GM12878 (cell line): ENCODE results near the gene MAPKAPK2. TPM values are rescaled to one million over a fixed set of nuclear protein-coding genes. Genes with fewer than 3 reads are reported as not detected.

Source experiments
- ATAC-seq: fragments of 200-7000 bp; cut with Tn5 transposase; 3 replicates; pipeline ENCODE4 v1.9.1; 2020; ENCODE audit warnings: mild to moderate bottlenecking, moderate library complexity
- BruUV-seq: library from RNA; stranded (reverse); fragments of 400-500 nt; replicated peaks from 2 replicates; lab custom pipeline; 2021; lab: Mats Ljungman, UMichigan
- CTCF ChIA-PET: fragments of 300-600 bp; sonication (Branson Sonifier 250); formaldehyde crosslinking; extraction: SDS; loops from one replicate; lab custom pipeline; 2021; ENCODE audit warnings: inconsistent platforms; lab: Yijun Ruan, JAX
- POLR2A ChIA-PET: fragments of 350-600 bp; formaldehyde crosslinking; extraction: SDS; loops from one replicate; lab custom pipeline; 2021; ENCODE audit warnings: inconsistent platforms; lab: Charles Lee
- RAD21 ChIA-PET: fragments of 300-600 bp; sonication (Branson Sonifier 250); formaldehyde crosslinking; loops from one replicate; lab custom pipeline; 2023; ENCODE audit warnings: antibody characterized with exemption; ENCODE audit not compliant: unreplicated experiment; lab: Charles Lee
- SMC1A ChIA-PET: fragments of 300-600 bp; sonication (Branson Sonifier 250); formaldehyde crosslinking; loops from one replicate; lab custom pipeline; 2023; ENCODE audit not compliant: unreplicated experiment, uncharacterized antibody; lab: Charles Lee
- DNase-seq: peaks from one replicate; pipeline ENCODE4 v3.0.0-alpha.2; 2011; ENCODE audit warnings: low read depth, low spot score
- FAIRE-seq: peaks from 3 replicates; lab custom pipeline; 2011; peaks lifted over from hg19 to GRCh38; lab: Jason Lieb, UNC
- H2AFZ ChIP-seq: 2 replicates; pipeline ENCODE4 v1.6.0; 2011; ENCODE audit warnings: low read depth, low read length, control low read depth; ENCODE audit not compliant: control insufficient read depth
- H3K27ac ChIP-seq: 2 replicates; pipeline ENCODE4 v1.5.1; 2011; ENCODE audit warnings: control low read depth; ENCODE audit not compliant: control insufficient read depth, insufficient read depth
- H3K27me3 ChIP-seq, 2 experiments: replicated peaks in 1 of 2; 2 replicates each; pipeline versions ENCODE4 v1.6.0 to v1.6.1; 2011; ENCODE audit warnings: low read length in 1 of 2; ENCODE audit not compliant: control insufficient read depth in 2 of 2, insufficient read depth in 2 of 2
- H3K36me3 ChIP-seq, 2 experiments: 2 replicates each; pipeline ENCODE4 v1.5.1; 2011; ENCODE audit warnings: low read length in 1 of 2; ENCODE audit not compliant: control insufficient read depth in 2 of 2, insufficient read depth in 2 of 2
- H3K4me1 ChIP-seq: 2 replicates; pipeline ENCODE4 v1.6.1; 2011; ENCODE audit warnings: mild to moderate bottlenecking, low read length, moderate library complexity, mixed read lengths; ENCODE audit not compliant: control insufficient read depth, insufficient read depth
- H3K4me2 ChIP-seq: 2 replicates; pipeline ENCODE4 v1.6.0; 2011; ENCODE audit warnings: control low read depth; ENCODE audit not compliant: control insufficient read depth, insufficient read depth
- H3K4me3 ChIP-seq: fragments of 200-600 bp; sonication (generic); 2 replicates; pipeline ENCODE4 v1.5.1; 2016
- H3K79me2 ChIP-seq: 2 replicates; pipeline ENCODE4 v1.6.0; 2011; ENCODE audit warnings: low read length; ENCODE audit not compliant: control insufficient read depth, insufficient read depth
- H3K9ac ChIP-seq: 2 replicates; pipeline ENCODE4 v1.8.0; 2011; ENCODE audit warnings: low read length, control low read depth, mixed read lengths; ENCODE audit not compliant: control insufficient read depth, insufficient read depth
- H3K9me3 ChIP-seq: replicated peaks from 3 replicates; pipeline ENCODE4 v1.5.1; 2011; ENCODE audit warnings: mild to moderate bottlenecking, low read length; ENCODE audit not compliant: control insufficient read depth, insufficient read depth
- H4K20me1 ChIP-seq: 2 replicates; pipeline ENCODE4 v1.6.0; 2011; ENCODE audit not compliant: control insufficient read depth, insufficient read depth
- ATF7 ChIP-seq: fragments of 450-650 bp; IDR thresholded peaks from 2 replicates; pipeline ENCODE4 v1.6.1; 2016; ENCODE audit warnings: low read depth, mild to moderate bottlenecking
- BHLHE40 ChIP-seq, 2 experiments: fragments of 450-650 bp in 1 of 2; IDR thresholded peaks; 2 replicates each; pipeline ENCODE4 v1.6.1; 2011 to 2017; ENCODE audit warnings: low read depth in 2 of 2, borderline replicate concordance in 1 of 2, improper control_type of control experiment in 1 of 2, low read length in 1 of 2, mild to moderate bottlenecking in 1 of 2
- BMI1 ChIP-seq: fragments of 450-650 bp; IDR thresholded peaks from 2 replicates; pipeline ENCODE4 v1.6.1; 2016; ENCODE audit warnings: mild to moderate bottlenecking, moderate library complexity, borderline replicate concordance
- DPF2 ChIP-seq: fragments of 450-650 bp; IDR thresholded peaks from 2 replicates; pipeline ENCODE4 v1.6.1; 2017; ENCODE audit warnings: mild to moderate bottlenecking
- EED ChIP-seq: sonication (generic); IDR thresholded peaks from 2 replicates; pipeline ENCODE4 v1.6.1; 2016; ENCODE audit warnings: antibody characterized with exemption, low read depth
- EGR1 ChIP-seq, 2 experiments: IDR thresholded peaks; 1 replicate in 1 of 2; 2 replicates in 1 of 2; pipeline ENCODE4 v1.6.1; 2011 to 2012; ENCODE audit warnings: low read depth in 2 of 2, low read length in 2 of 2, borderline replicate concordance in 1 of 2, mild to moderate bottlenecking in 1 of 2, moderate library complexity in 1 of 2
- EP300 ChIP-seq, 2 experiments: fragments of 150-350 bp in 1 of 2; IDR thresholded peaks; 2 replicates each; pipeline ENCODE4 v1.6.1; 2011 to 2012; ENCODE audit warnings: low read depth in 2 of 2, low read length in 2 of 2, borderline replicate concordance in 1 of 2, improper control_type of control experiment in 1 of 2, inconsistent platforms in 1 of 2; ENCODE audit not compliant: control insufficient read depth in 1 of 2
- FOXK2 ChIP-seq: fragments of 450-650 bp; IDR thresholded peaks from 2 replicates; pipeline ENCODE4 v1.6.1; 2017; ENCODE audit warnings: mild to moderate bottlenecking, moderate library complexity
- GATAD2B ChIP-seq: fragments of 450-650 bp; conservative IDR thresholded peaks from 2 replicates; pipeline ENCODE4 v1.6.1; 2017; ENCODE audit warnings: low read depth, mild to moderate bottlenecking, moderate library complexity
- HCFC1 ChIP-seq: fragments of 150-350 bp; IDR thresholded peaks from 2 replicates; pipeline ENCODE4 v1.6.1; 2014; ENCODE audit warnings: low read length
- IKZF1 ChIP-seq: fragments of 450-650 bp; conservative IDR thresholded peaks from 2 replicates; pipeline ENCODE4 v1.6.1; 2017; ENCODE audit warnings: antibody characterized with exemption, mild to moderate bottlenecking
- IKZF2 ChIP-seq, 2 experiments: fragments of 450-650 bp; IDR thresholded peaks; 2 replicates each; pipeline ENCODE4 v1.6.1; 2017; ENCODE audit warnings: mild to moderate bottlenecking in 2 of 2, moderate library complexity in 2 of 2
- IRF4 ChIP-seq: IDR thresholded peaks from 2 replicates; pipeline ENCODE4 v1.6.1; 2011; ENCODE audit warnings: low read depth, low read length
- JUNB ChIP-seq: IDR thresholded peaks from 2 replicates; pipeline ENCODE4 v1.6.1; 2016; ENCODE audit warnings: antibody characterized with exemption, mild to moderate bottlenecking
- POLR2A ChIP-seq: IDR thresholded peaks from 2 replicates; pipeline ENCODE4 v1.6.1; 2011; ENCODE audit warnings: low read depth, mild to moderate bottlenecking, low read length
- SIX5 ChIP-seq: IDR thresholded peaks from 2 replicates; pipeline ENCODE4 v1.6.1; 2011; ENCODE audit warnings: mild to moderate bottlenecking, low read depth, low read length, moderate library complexity; ENCODE audit not compliant: severe bottlenecking
- SP1 ChIP-seq: IDR thresholded peaks from one replicate; pipeline ENCODE4 v1.6.1; 2011; ENCODE audit warnings: low read depth, low read length
- SRF ChIP-seq, 2 experiments: IDR thresholded peaks; 2 replicates each; pipeline ENCODE4 v1.6.1; 2011; ENCODE audit warnings: low read depth in 2 of 2, low read length in 2 of 2, mild to moderate bottlenecking in 1 of 2, moderate library complexity in 1 of 2
- TCF12 ChIP-seq: IDR thresholded peaks from 2 replicates; pipeline ENCODE4 v1.6.1; 2011; ENCODE audit warnings: low read depth, mild to moderate bottlenecking, low read length
- WGBS: methylation state at CpG from one replicate; pipeline ENCODE4 v1.1.6; 2016; ENCODE audit warnings: low lambda C conversion rate; ENCODE audit not compliant: insufficient replicate concordance, insufficient coverage; ENCODE audit errors: missing lambda C conversion rate; 5-methylcytosine and 5-hydroxymethylcytosine counted together
- in situ Hi-C: fragments of 300-500 bp; cut with MboI; formaldehyde crosslinking; loops from 9 replicates; pipeline ENCODE4 v1.14.3; 2018; ENCODE audit warnings: mixed read lengths
- intact Hi-C: fragments of 100-400 bp; cut with micrococcal nuclease; formaldehyde crosslinking; loops from one replicate; pipeline ENCODE4 v1.14.2; 2022; ENCODE audit not compliant: unreplicated experiment
- polyA plus RNA-seq, 11 experiments: library from polyadenylated mRNA; depleted of rRNA in 4 of 11; unstranded in 6 of 11; stranded (reverse) in 5 of 11; fragments of >200 nt; fragmentation: Nextera tagmentation in 4 of 11; fragmentation: Illumina TruSeq in 1 of 11; extraction: Ambion mirVana in 4 of 11; extraction: Trizol in 1 of 11; gene quantifications; 1 replicate in 1 of 11; 2 replicates in 10 of 11; pipeline versions ENCODE4 v1.2.1 to v1.2.3, GENCODE V29; 2011 to 2016; ENCODE audit warnings: inconsistent platforms in 2 of 11, missing spikeins in 2 of 11, low read depth in 1 of 11
- total RNA-seq, 4 experiments: library from RNA; depleted of rRNA in 3 of 4; stranded (reverse); fragments of >200 nt in 3 of 4; fragmentation: Illumina TruSeq in 1 of 4; extraction: Trizol in 1 of 4; gene quantifications; 2 replicates each; pipeline versions ENCODE4 v1.2.1 to v1.2.3, GENCODE V29; 2013 to 2021
- TF ChIP-seq, protein P1 (sequence below): fragments of 150-350 bp; IDR thresholded peaks from 2 replicates; pipeline ENCODE4 v1.6.1; 2016; ENCODE audit warnings: low read depth, low read length
- TF ChIP-seq, protein P2 (sequence below): fragments of 450-650 bp; IDR thresholded peaks from 2 replicates; pipeline ENCODE4 v1.6.1; 2016; ENCODE audit warnings: mild to moderate bottlenecking

Gene MAPKAPK2
- total and polyA plus RNA-seq, 10 of the 15 experiments (the other 5 are each of a cell fraction or from before 2014, with no cell fraction given) = 0.72 to 92.2 (median 49.3) TPM

DNA sequence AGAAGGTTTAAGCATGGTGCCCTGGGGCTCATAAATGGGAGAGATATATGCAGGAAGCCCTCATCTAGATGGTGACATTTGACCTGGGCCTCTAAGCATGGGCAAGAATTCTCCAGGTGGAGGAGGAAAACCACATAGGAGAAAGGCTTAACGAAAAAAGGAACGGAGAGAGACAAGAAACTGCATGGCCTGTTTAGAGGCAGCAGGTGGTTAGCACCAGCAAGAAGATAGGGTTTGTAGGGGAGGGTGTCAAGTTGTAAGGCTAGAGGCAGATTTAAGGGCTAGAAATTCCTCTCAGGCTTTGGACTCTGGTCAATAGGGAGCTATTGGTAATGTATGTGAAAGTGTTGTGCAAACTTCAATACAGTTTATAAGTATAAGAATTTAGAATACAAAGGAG is 8.2 kb upstream of the MAPKAPK2 start (continued):
- TF ChIP-seq, protein P1, sequence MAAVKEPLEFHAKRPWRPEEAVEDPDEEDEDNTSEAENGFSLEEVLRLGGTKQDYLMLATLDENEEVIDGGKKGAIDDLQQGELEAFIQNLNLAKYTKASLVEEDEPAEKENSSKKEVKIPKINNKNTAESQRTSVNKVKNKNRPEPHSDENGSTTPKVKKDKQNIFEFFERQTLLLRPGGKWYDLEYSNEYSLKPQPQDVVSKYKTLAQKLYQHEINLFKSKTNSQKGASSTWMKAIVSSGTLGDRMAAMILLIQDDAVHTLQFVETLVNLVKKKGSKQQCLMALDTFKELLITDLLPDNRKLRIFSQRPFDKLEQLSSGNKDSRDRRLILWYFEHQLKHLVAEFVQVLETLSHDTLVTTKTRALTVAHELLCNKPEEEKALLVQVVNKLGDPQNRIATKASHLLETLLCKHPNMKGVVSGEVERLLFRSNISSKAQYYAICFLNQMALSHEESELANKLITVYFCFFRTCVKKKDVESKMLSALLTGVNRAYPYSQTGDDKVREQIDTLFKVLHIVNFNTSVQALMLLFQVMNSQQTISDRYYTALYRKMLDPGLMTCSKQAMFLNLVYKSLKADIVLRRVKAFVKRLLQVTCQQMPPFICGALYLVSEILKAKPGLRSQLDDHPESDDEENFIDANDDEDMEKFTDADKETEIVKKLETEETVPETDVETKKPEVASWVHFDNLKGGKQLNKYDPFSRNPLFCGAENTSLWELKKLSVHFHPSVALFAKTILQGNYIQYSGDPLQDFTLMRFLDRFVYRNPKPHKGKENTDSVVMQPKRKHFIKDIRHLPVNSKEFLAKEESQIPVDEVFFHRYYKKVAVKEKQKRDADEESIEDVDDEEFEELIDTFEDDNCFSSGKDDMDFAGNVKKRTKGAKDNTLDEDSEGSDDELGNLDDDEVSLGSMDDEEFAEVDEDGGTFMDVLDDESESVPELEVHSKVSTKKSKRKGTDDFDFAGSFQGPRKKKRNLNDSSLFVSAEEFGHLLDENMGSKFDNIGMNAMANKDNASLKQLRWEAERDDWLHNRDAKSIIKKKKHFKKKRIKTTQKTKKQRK = no peak
- no peak for TF ChIP-seq POLR2A
- TF ChIP-seq SIX5 = no peak
- no peak for TF ChIP-seq HCFC1
- no peak for TF ChIP-seq FOXK2
- TF ChIP-seq SP1 = no peak

DNA sequence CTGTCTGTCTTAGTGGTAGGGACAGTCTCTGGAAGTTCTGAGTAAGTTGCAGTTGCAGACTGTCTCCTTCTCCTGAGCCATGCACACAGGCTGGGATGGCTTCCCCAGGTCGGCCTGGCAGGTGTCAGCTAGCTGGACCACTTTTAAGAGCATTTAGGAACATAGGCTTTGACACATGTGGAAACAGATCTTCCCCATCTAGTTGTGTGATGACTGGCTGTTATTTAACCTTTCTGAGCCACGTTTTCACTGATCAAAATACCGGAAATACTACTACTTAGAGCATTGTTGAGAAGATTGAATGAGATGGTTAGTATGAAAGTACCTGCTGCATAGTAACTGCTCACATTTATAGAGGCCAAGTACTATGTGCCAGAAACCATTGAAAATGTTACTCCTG is 6.2 kb upstream of the MAPKAPK2 start:
- WGBS = 16% methylated on average over 3 of the region's 3 CpGs
- H3K36me3 ChIP-seq = no peaks in the 10 kb centered on the region
- ATAC-seq (peak; percentile 48), DNase-seq (no peak), FAIRE-seq (no peak)
- CTCF ChIA-PET = interaction anchor here (1.8 to 2.5 kb wide), 2 partner anchors 15 to 35 kb away, joined by 11 to 17 read pairs; no protein-coding TSS in a partner anchor
- peak overlapping the region; percentile 89 for H3K27ac ChIP-seq
- no peaks in the 10 kb centered on the region for H3K79me2 ChIP-seq
- in situ Hi-C loops (no loop called here), intact Hi-C loops (loop anchor here (5.0 kb wide), 1 partner anchor 71 kb away; no protein-coding TSS in a partner anchor)
- peak overlapping the region; percentile 90 for H3K4me2 ChIP-seq
- no peaks in the 10 kb centered on the region for H3K9me3 ChIP-seq
- RAD21 ChIA-PET = interaction anchor here (1.3 to 6.8 kb wide), 5 partner anchors 10 to 41 kb away, joined by 4 to 22 read pairs (median 7); no protein-coding TSS in a partner anchor
- peaks cover 71% of the 10 kb centered on the region for H3K4me1 ChIP-seq
- POLR2A ChIA-PET = interaction anchor here (1.7 to 18.5 kb wide), 3 partner anchors 15 to 43 kb away, joined by 6 to 334 read pairs (median 12); partner anchors contain the start of gene DYRK3
- H3K4me3 ChIP-seq = no peak overlapping the region
- SMC1A ChIA-PET = interaction anchor here (0.6 to 5.2 kb wide), 3 partner anchors 9 to 48 kb away, joined by 4 to 29 read pairs (median 6); no protein-coding TSS in a partner anchor
- H3K9ac ChIP-seq = no peak overlapping the region
- no TSS peak for BruUV-seq
- no peaks in the 10 kb centered on the region for H3K27me3 ChIP-seq
- H2AFZ ChIP-seq = no peak overlapping the region
- H4K20me1 ChIP-seq = no peaks in the 10 kb centered on the region
- TF ChIP-seq SRF (IDR thresholded peaks at IDR 0.05; ENCODE audit: low read depth in 2 of 2, low read length in 2 of 2) (no peak), DPF2 (peak; percentile 33; the same call in 1 of the 2 replicates), ATF7 (no peak), BMI1 (no peak), JUNB (peak; percentile 47), TCF12 (peak; percentile 59; the same call in 1 of the 2 replicates), BHLHE40 (IDR thresholded peaks at IDR 0.05; ENCODE audit: borderline replicate concordance in 1 of 2, low read depth in 2 of 2, low read length in 1 of 2) (peak; percentile 22 to 52; a peak in 2 of 4 replicates), GATAD2B (no peak), IKZF2 (IDR thresholded peaks at IDR 0.05) (peak in 1 of 2 experiments; percentile 19; a peak in 1 of 4 replicates), EGR1 (IDR thresholded peaks at IDR 0.05; ENCODE audit: borderline replicate concordance in 1 of 2, low read depth in 2 of 2, low read length in 2 of 2) (no peak), EED (0 out of 2 replicates have a peak, but pooled peaks have one; percentile 42), IRF4 (peak; percentile 41; the same call in 1 of the 2 replicates), IKZF1 (peak; percentile 44; the same call in 1 of the 2 replicates), EP300 (IDR thresholded peaks at IDR 0.05; ENCODE audit: borderline replicate concordance in 1 of 2, control insufficient read depth in 1 of 2, low read depth in 2 of 2, low read length in 2 of 2) (0 out of 4 replicates have a peak, but pooled peaks of 1 of the 2 experiments have one; percentile 37)
- TF ChIP-seq, protein P2, sequence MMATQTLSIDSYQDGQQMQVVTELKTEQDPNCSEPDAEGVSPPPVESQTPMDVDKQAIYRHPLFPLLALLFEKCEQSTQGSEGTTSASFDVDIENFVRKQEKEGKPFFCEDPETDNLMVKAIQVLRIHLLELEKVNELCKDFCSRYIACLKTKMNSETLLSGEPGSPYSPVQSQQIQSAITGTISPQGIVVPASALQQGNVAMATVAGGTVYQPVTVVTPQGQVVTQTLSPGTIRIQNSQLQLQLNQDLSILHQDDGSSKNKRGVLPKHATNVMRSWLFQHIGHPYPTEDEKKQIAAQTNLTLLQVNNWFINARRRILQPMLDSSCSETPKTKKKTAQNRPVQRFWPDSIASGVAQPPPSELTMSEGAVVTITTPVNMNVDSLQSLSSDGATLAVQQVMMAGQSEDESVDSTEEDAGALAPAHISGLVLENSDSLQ = peak; percentile 10; the same call in 1 of the 2 replicates
